HL-60 (cell line): ENCODE measurements around the gene LTB4R.

Experiments used
- DNase-seq, 2 experiments: peaks; one replicate each; pipeline ENCODE4 v3.0.0-alpha.2; 2010 to 2020; ENCODE audit warnings: low read depth in 1 of 2, low spot score in 1 of 2
- H3K27ac ChIP-seq: fragments of 250-450 bp; sonication (Bioruptor Pico); replicated peaks from 2 replicates; pipeline ENCODE4 v1.5.1; 2020; ENCODE audit warnings: mild to moderate bottlenecking, moderate library complexity
- H3K27me3 ChIP-seq: fragments of 250-450 bp; sonication (Bioruptor Pico); 2 replicates; pipeline ENCODE4 v1.5.1; 2021; ENCODE audit warnings: mild to moderate bottlenecking, moderate library complexity; ENCODE audit not compliant: insufficient read depth, poor library complexity, severe bottlenecking
- H3K4me3 ChIP-seq: replicated peaks from 2 replicates; pipeline ENCODE4 v1.5.1; 2011; ENCODE audit warnings: mild to moderate bottlenecking, control low read depth, low read length; ENCODE audit not compliant: insufficient read depth
- CTCF ChIP-seq: IDR thresholded peaks from one replicate; pipeline ENCODE4 v1.5.1; 2011; ENCODE audit warnings: low read length, control low read depth, inconsistent platforms; ENCODE audit not compliant: insufficient read depth
- GABPA ChIP-seq: IDR thresholded peaks from 2 replicates; pipeline ENCODE4 v1.6.1; 2012; ENCODE audit warnings: low read depth
- POLR2AphosphoS5 ChIP-seq: IDR thresholded peaks from 2 replicates; pipeline ENCODE4 v1.6.1; 2012; ENCODE audit warnings: low read depth
- REST ChIP-seq: IDR thresholded peaks from 2 replicates; pipeline ENCODE4 v1.6.1; 2012; ENCODE audit warnings: low read depth; ENCODE audit not compliant: insufficient replicate concordance
- SPI1 ChIP-seq: IDR thresholded peaks from 2 replicates; pipeline ENCODE4 v1.6.1; 2012; ENCODE audit warnings: low read depth, mild to moderate bottlenecking, borderline replicate concordance

LTB4R gene

GRCh38 chr14:24299255-24300191, 11.8 kb upstream of the LTB4R start, which contains the start of the genes DHRS1 and NOP9:
Gene DHRS1, minus strand, starts transcription at chr14:24299780. Its CDS starts 674 bp downstream, at chr14:24299106.
Gene NOP9, plus strand, starts transcription at chr14:24299850. Its CDS starts 105 bp downstream, at chr14:24299955.
- Histone ChIP-seq H3K4me3 (peak within 1 kb of the TSS; percentile 97), H3K27me3 (no peaks in the 10 kb centered on the region), H3K27ac (peak within 1 kb of the TSS; percentile 75)
- TF ChIP-seq REST (no peak), GABPA (no peak; the same call in 1 of the 2 replicates), POLR2AphosphoS5 (peak; percentile 79), CTCF (no peak), SPI1 (no peak)
- DNase-seq, result peak; percentile 85 to 89

- H3K27ac ChIP-seq, result peak overlapping the region; percentile 75
- no peaks in the 10 kb centered on the region for H3K27me3 ChIP-seq
- no peak for TF ChIP-seq CTCF
Measured at GRCh38 chr14:24300326-24300980, 10.8 kb upstream of the LTB4R start.

GRCh38 chr14:24304019-24304387, 7.3 kb upstream of the LTB4R start:
- no peaks in the 10 kb centered on the region for H3K27me3 ChIP-seq

More at GRCh38 chr14:24300326-24300980, 10.8 kb upstream of the LTB4R start:
- no peak for DNase-seq
- peak overlapping the region; percentile 97 for H3K4me3 ChIP-seq

More at GRCh38 chr14:24304019-24304387, 7.3 kb upstream of the LTB4R start:
- TF ChIP-seq SPI1, result no peak
- TF ChIP-seq REST, result no peak
- TF ChIP-seq POLR2AphosphoS5, result no peak
- no peak for DNase-seq
- Histone ChIP-seq H3K27ac (no peak overlapping the region), H3K4me3 (no peak overlapping the region)
